ENCODE data around the gene TIAM1. TPM values are rescaled to one million over a fixed set of nuclear protein-coding genes. Genes with fewer than 3 reads are reported as not detected.

The TIAM1 gene
- total RNA-seq, 2 experiments from 2014 or later, result 34.9 to 38.5 TPM

- no peak for TF ChIP-seq CTCF (IDR thresholded peaks at IDR 0.05)
- Mint-ChIP-seq H3K36me3 (ENCODE audit: low read depth) (peaks cover 5% of the 10 kb centered on the region), H3K4me3 (no peak overlapping the region), H3K27ac (no peak overlapping the region), H3K27me3 (no peaks in the 10 kb centered on the region), H3K4me1 (ENCODE audit: low read depth) (peaks cover 24% of the 10 kb centered on the region), H3K9me3 (peaks cover 4% of the 10 kb centered on the region)
- CTCF ChIA-PET, result interaction anchor here (1.2 kb wide), 1 partner anchor 16 kb away, joined by 3 read pairs; no protein-coding TSS in a partner anchor
- POLR2A ChIA-PET, result no interaction called here
- ATAC-seq, result no peak
- no peak for DNase-seq
- intact Hi-C loops (cut with micrococcal nuclease), result no loop called here
Observed at GRCh38 chr21:31275901-31276300, 68.2 kb downstream of the TIAM1 start.

DNA sequence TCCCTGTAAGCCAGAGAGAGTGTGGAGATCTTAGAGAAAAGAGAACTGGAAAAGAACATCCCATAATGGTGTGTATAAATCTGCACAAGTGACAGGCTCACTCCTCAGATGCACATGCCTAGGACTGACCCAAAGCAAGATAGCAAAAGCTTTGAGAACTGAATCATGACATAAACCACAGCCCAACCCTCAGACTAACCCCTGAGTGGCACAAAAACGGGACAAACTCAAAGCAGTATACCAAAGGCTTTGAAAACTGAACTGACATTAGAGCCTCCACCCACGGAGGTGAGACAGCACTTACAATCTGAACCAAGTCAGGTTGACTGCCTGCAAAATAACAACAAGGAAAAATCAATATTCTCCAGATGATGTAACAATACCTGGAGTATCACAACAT is 70.8 kb downstream of the TIAM1 start:
- intact Hi-C loops (cut with micrococcal nuclease), result no loop called here
- H3K27ac Mint-ChIP-seq, result no peak overlapping the region
- peak; percentile 66 for DNase-seq
- ChIA-PET CTCF (interaction anchor here (1.2 to 1.8 kb wide), 2 partner anchors 19 to 21 kb away, joined by 4 read pairs; no protein-coding TSS in a partner anchor), POLR2A (interaction anchor here (0.6 to 1.5 kb wide), 3 partner anchors 63 to 286 kb away, joined by 3 to 6 read pairs (median 3); no protein-coding TSS in a partner anchor)
- H3K36me3 Mint-ChIP-seq (ENCODE audit: low read depth), result peaks cover 12% of the 10 kb centered on the region
- H3K4me1 Mint-ChIP-seq (ENCODE audit: low read depth), result peaks cover 19% of the 10 kb centered on the region
- H3K9me3 Mint-ChIP-seq, result peaks cover 4% of the 10 kb centered on the region
- peak; percentile 90 for ATAC-seq
- no peaks in the 10 kb centered on the region for H3K27me3 Mint-ChIP-seq
- TF ChIP-seq CTCF (IDR thresholded peaks at IDR 0.05), result no peak
- no peak overlapping the region for H3K4me3 Mint-ChIP-seq

GRCh38 chr21:31268090-31268489 is 76.0 kb downstream of the TIAM1 start:
- intact Hi-C loops (cut with micrococcal nuclease), result no loop called here
- ChIA-PET CTCF (interaction anchor here (0.5 to 1.6 kb wide), 6 partner anchors 10 to 337 kb away, joined by 3 read pairs; no protein-coding TSS in a partner anchor), POLR2A (interaction anchor here (0.9 to 1.0 kb wide), 3 partner anchors 11 to 86 kb away, joined by 3 read pairs; no protein-coding TSS in a partner anchor)
- Mint-ChIP-seq H3K27me3 (no peaks in the 10 kb centered on the region), H3K4me1 (ENCODE audit: low read depth) (peaks cover 39% of the 10 kb centered on the region), H3K4me3 (peak overlapping the region; percentile 50), H3K36me3 (ENCODE audit: low read depth) (peaks cover 13% of the 10 kb centered on the region), H3K9me3 (no peaks in the 10 kb centered on the region), H3K27ac (peak overlapping the region; percentile 79)
- DNase-seq (no peak), ATAC-seq (peak; percentile 76)
- no peak for TF ChIP-seq CTCF (IDR thresholded peaks at IDR 0.05)

DNA sequence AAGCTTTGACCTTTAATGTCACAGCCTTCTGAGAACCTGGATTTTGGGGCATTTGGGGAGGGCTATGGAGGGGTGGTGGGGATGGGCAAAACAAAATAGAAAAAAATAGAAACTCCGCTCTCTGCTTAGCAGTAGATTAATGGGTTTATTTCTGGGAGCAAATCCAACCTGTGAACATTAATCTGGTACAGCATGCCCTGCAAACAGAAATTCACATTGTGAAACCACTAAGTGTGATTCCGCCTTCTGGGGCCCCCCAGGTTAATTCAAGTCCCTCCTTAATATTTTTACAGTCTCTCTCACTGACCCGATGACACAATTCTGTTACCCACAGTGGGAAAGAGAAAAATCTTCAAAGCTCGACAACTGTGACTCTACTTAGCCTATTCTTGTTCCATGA is 76.4 kb downstream of the TIAM1 start:
- Mint-ChIP-seq H3K4me3 (peak overlapping the region; percentile 50), H3K36me3 (ENCODE audit: low read depth) (peaks cover 13% of the 10 kb centered on the region), H3K9me3 (no peaks in the 10 kb centered on the region), H3K27me3 (no peaks in the 10 kb centered on the region), H3K4me1 (ENCODE audit: low read depth) (peaks cover 36% of the 10 kb centered on the region), H3K27ac (peak overlapping the region; percentile 79)
- intact Hi-C loops (cut with micrococcal nuclease), result no loop called here
- DNase-seq (no peak), ATAC-seq (no peak)
- POLR2A ChIA-PET, result interaction anchor here (1.0 kb wide), 2 partner anchors 27 to 86 kb away, joined by 3 read pairs; no protein-coding TSS in a partner anchor
- TF ChIP-seq CTCF (IDR thresholded peaks at IDR 0.05), result no peak
- CTCF ChIA-PET, result interaction anchor here (0.8 to 1.6 kb wide), 5 partner anchors 10 to 314 kb away, joined by 3 read pairs; no protein-coding TSS in a partner anchor

DNA sequence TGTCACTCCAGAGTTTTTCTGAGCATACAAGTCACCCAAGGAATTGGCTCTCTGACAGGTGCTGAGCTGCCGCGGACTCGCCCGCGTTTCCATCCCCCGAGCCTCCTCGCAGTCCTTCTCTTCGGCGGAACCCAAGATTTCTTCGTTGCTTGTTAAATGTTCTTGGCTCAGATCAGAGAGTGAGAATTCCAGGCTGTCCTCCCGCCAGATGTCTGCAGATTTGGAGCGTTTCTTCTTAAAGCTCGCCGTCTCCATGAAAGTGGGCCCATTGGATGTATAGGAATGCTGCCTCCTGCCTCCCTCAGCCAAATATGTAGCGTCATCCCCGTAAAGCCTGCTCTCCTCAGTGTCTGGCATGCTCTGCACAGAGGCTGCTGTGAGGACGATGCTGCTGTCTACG is 77.8 kb downstream of the TIAM1 start:
- H3K9me3 Mint-ChIP-seq, result no peaks in the 10 kb centered on the region
- H3K27ac Mint-ChIP-seq, result no peak overlapping the region
- no peak overlapping the region for H3K4me3 Mint-ChIP-seq
- DNase-seq, result no peak
- intact Hi-C loops (cut with micrococcal nuclease), result no loop called here
- ChIA-PET CTCF (interaction anchor here (1.9 kb wide), 1 partner anchor 314 kb away, joined by 6 read pairs; no protein-coding TSS in a partner anchor), POLR2A (no interaction called here)
- no peak for TF ChIP-seq CTCF (IDR thresholded peaks at IDR 0.05)
- peaks cover 29% of the 10 kb centered on the region for H3K4me1 Mint-ChIP-seq (ENCODE audit: low read depth)
- H3K36me3 Mint-ChIP-seq (ENCODE audit: low read depth), result peaks cover 13% of the 10 kb centered on the region
- H3K27me3 Mint-ChIP-seq, result no peaks in the 10 kb centered on the region
- no peak for ATAC-seq
